A673 (cell line): ENCODE measurements around the gene FHIT.

Source experiments
- EZH2 ChIP-seq: fragments of 200-600 bp; sonication (generic); IDR thresholded peaks from 2 replicates; pipeline ENCODE4 v1.6.1; 2017; ENCODE audit warnings: borderline replicate concordance, low read depth, mild to moderate bottlenecking, mixed read lengths, antibody characterized with exemption, low read length; ENCODE audit not compliant: poor library complexity, severe bottlenecking
- TF ChIP-seq, protein P1 (sequence below): fragments of 300-800, 200-600 bp; sonication (generic); conservative IDR thresholded peaks from 2 replicates; pipeline ENCODE4 v1.5.1; 2017; ENCODE audit warnings: low read depth, mild to moderate bottlenecking, antibody characterized with exemption, low read length, moderate library complexity, mixed read lengths

DNA sequence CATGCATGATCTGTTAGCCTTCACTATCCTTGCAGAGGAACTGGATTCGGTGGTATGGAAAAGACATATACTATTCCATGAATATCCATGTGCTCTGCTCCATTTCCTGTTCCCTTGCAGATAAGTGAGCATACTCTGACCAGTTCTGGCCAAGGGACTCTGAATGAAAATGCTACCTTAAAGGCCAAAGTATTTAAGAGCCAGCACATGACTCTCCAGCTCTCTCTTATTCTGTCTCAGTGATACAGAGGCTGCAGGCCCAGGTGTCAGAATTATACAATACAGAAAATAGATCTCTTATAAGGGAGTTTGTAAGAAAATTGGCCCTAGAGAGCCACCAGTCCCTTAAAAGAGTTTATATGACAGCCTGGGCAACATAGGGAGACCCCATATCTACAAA is 1421.7 kb downstream of the FHIT start:
- TF ChIP-seq, protein P1, sequence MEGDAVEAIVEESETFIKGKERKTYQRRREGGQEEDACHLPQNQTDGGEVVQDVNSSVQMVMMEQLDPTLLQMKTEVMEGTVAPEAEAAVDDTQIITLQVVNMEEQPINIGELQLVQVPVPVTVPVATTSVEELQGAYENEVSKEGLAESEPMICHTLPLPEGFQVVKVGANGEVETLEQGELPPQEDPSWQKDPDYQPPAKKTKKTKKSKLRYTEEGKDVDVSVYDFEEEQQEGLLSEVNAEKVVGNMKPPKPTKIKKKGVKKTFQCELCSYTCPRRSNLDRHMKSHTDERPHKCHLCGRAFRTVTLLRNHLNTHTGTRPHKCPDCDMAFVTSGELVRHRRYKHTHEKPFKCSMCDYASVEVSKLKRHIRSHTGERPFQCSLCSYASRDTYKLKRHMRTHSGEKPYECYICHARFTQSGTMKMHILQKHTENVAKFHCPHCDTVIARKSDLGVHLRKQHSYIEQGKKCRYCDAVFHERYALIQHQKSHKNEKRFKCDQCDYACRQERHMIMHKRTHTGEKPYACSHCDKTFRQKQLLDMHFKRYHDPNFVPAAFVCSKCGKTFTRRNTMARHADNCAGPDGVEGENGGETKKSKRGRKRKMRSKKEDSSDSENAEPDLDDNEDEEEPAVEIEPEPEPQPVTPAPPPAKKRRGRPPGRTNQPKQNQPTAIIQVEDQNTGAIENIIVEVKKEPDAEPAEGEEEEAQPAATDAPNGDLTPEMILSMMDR = no peak
- no peak for TF ChIP-seq EZH2
